ENCODE data around the gene EBF4.
"Not testable (repeated sequence)": the region's sequence is repeated elsewhere in the genome, so short reads cannot be mapped to it uniquely, and the experiment has no call there.

DNA sequence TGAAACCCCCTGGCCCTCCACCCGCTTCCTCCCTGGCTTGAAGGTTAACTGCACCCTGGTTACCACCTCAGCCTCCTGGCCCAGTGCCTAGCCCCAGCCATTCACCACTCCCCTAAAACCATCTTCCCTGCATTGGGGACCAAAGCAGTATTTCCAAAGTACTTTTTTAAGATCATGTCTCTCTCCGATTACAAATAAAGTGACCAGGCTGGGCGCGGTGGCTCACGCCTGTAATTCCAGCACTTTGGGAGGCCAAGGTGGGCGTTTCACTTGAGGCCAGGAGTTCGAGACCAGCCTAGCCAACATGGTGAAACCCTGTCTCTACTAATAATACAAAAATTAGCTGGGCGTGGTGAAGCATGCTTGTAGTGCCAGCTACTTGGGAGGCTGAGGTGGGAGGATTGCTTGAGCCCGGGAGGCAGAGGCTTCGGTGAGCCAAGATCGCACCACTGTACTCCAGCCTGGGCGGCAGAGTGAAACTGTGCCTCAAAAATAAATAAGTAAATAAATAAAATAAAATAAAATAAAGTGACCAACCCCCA lies 3.5 kb downstream of the EBF4 start:
- TF ChIP-seq, protein P1, sequence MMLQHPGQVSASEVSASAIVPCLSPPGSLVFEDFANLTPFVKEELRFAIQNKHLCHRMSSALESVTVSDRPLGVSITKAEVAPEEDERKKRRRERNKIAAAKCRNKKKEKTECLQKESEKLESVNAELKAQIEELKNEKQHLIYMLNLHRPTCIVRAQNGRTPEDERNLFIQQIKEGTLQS (CRISPR knock-in tag; conservative IDR thresholded peaks at IDR 0.05), result not testable (repeated sequence)
- not testable (repeated sequence) for TF ChIP-seq FOXJ3 (CRISPR knock-in tag; IDR thresholded peaks at IDR 0.05; ENCODE audit: borderline replicate concordance); SMAD3 (CRISPR knock-in tag; IDR thresholded peaks at IDR 0.05; ENCODE audit: borderline replicate concordance); TP53 (CRISPR knock-in tag; IDR thresholded peaks at IDR 0.05); MYBL2 (CRISPR knock-in tag; IDR thresholded peaks at IDR 0.05); JUN (CRISPR knock-in tag; IDR thresholded peaks at IDR 0.05); GABPB1 (CRISPR knock-in tag; IDR thresholded peaks at IDR 0.05); SOX15 (CRISPR knock-in tag; IDR thresholded peaks at IDR 0.05)
- TF ChIP-seq, protein P2, sequence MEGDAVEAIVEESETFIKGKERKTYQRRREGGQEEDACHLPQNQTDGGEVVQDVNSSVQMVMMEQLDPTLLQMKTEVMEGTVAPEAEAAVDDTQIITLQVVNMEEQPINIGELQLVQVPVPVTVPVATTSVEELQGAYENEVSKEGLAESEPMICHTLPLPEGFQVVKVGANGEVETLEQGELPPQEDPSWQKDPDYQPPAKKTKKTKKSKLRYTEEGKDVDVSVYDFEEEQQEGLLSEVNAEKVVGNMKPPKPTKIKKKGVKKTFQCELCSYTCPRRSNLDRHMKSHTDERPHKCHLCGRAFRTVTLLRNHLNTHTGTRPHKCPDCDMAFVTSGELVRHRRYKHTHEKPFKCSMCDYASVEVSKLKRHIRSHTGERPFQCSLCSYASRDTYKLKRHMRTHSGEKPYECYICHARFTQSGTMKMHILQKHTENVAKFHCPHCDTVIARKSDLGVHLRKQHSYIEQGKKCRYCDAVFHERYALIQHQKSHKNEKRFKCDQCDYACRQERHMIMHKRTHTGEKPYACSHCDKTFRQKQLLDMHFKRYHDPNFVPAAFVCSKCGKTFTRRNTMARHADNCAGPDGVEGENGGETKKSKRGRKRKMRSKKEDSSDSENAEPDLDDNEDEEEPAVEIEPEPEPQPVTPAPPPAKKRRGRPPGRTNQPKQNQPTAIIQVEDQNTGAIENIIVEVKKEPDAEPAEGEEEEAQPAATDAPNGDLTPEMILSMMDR (IDR thresholded peaks at IDR 0.05), result not testable (repeated sequence)
- TF ChIP-seq, protein P3, sequence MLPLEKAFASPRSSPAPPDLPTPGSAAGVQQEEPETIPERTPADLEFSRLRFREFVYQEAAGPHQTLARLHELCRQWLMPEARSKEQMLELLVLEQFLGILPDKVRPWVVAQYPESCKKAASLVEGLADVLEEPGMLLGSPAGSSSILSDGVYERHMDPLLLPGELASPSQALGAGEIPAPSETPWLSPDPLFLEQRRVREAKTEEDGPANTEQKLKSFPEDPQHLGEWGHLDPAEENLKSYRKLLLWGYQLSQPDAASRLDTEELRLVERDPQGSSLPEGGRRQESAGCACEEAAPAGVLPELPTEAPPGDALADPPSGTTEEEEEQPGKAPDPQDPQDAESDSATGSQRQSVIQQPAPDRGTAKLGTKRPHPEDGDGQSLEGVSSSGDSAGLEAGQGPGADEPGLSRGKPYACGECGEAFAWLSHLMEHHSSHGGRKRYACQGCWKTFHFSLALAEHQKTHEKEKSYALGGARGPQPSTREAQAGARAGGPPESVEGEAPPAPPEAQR (CRISPR knock-in tag; IDR thresholded peaks at IDR 0.05), result not testable (repeated sequence)
- TF ChIP-seq, protein P4, sequence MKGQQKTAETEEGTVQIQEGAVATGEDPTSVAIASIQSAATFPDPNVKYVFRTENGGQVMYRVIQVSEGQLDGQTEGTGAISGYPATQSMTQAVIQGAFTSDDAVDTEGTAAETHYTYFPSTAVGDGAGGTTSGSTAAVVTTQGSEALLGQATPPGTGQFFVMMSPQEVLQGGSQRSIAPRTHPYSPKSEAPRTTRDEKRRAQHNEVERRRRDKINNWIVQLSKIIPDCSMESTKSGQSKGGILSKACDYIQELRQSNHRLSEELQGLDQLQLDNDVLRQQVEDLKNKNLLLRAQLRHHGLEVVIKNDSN (CRISPR knock-in tag; IDR thresholded peaks at IDR 0.05), result not testable (repeated sequence)
